Osteocyte (in vitro differentiated cells): ENCODE results near the gene MIS12. TPM values are rescaled to one million over a fixed set of nuclear protein-coding genes. Genes with fewer than 3 reads are reported as not detected.

ENCODE experiments used
- DNase-seq: peaks from one replicate; pipeline ENCODE4 v3.0.0; 2021; ENCODE audit warnings: mixed read lengths; ENCODE audit not compliant: unreplicated experiment; ENCODE audit errors: extremely low spot score
- H3K27ac Mint-ChIP-seq: one replicate; pipeline ENCODE4 v1.8.0; 2021; ENCODE audit warnings: mild to moderate bottlenecking, mixed read lengths; ENCODE audit not compliant: unreplicated experiment
- H3K27me3 Mint-ChIP-seq: one replicate; pipeline ENCODE4 v1.8.0; 2021; ENCODE audit warnings: mixed read lengths; ENCODE audit not compliant: unreplicated experiment
- H3K36me3 Mint-ChIP-seq: one replicate; pipeline ENCODE4 v1.8.0; 2021; ENCODE audit warnings: mixed read lengths; ENCODE audit not compliant: unreplicated experiment
- H3K4me1 Mint-ChIP-seq: one replicate; pipeline ENCODE4 v1.8.0; 2021; ENCODE audit warnings: mixed read lengths; ENCODE audit not compliant: unreplicated experiment
- H3K4me3 Mint-ChIP-seq: one replicate; pipeline ENCODE4 v1.8.0; 2021; ENCODE audit warnings: mild to moderate bottlenecking, moderate library complexity, mixed read lengths; ENCODE audit not compliant: unreplicated experiment
- H3K9me3 Mint-ChIP-seq: one replicate; pipeline ENCODE4 v1.8.0; 2021; ENCODE audit warnings: mixed read lengths; ENCODE audit not compliant: unreplicated experiment
- CTCF ChIP-seq: fragments of 200-600 bp; sonication (generic); IDR thresholded peaks from 2 replicates; pipeline ENCODE4 v1.5.0; 2021; ENCODE audit warnings: antibody characterized with exemption, mild to moderate bottlenecking, moderate library complexity
- total RNA-seq: library from RNA; stranded (reverse); gene quantifications from 2 replicates; pipeline ENCODE4 v1.2.1, GENCODE V29; 2021

The MIS12 gene
- total RNA-seq, 1 donor from 2014 or later, result 21.3 TPM

DNA sequence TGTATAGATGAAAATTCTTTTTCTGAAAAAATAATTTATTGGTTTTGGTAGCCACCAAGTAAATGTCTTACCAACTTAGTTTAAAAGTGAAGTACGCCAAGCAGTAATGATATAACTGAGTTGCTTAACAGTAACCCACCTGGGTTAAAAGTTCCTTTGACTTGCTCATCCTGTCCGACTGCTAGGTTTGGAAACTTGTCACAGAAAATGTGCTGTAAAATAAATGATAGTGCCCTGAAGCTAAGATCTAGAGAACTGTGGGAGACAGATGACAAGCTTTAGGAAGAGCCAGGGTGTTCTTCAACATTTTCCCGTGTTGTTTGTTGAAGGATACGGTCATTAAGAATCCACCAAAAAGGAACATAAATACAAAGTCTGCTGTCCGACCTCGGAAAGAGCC lies 5.4 kb upstream of the MIS12 start:
- Mint-ChIP-seq H3K27ac (no peak overlapping the region), H3K27me3 (no peaks in the 10 kb centered on the region), H3K36me3 (peaks cover 62% of the 10 kb centered on the region), H3K4me1 (peaks cover 18% of the 10 kb centered on the region), H3K4me3 (no peak overlapping the region), H3K9me3 (no peaks in the 10 kb centered on the region)
- DNase-seq, result no peak
- TF ChIP-seq CTCF, result no peak

GRCh38 chr17:5481451-5481850 lies 4.9 kb upstream of the MIS12 start:
- Mint-ChIP-seq H3K36me3 (peaks cover 60% of the 10 kb centered on the region), H3K9me3 (no peaks in the 10 kb centered on the region), H3K4me1 (peaks cover 18% of the 10 kb centered on the region), H3K27ac (no peak overlapping the region), H3K27me3 (no peaks in the 10 kb centered on the region), H3K4me3 (no peak overlapping the region)
- no peak for DNase-seq
- no peak for TF ChIP-seq CTCF

GRCh38 chr17:5485270-5486205 lies 828 bp upstream of the MIS12 start, which contains the start of gene DERL2:
Gene DERL2, minus strand, starts transcription at chr17:5486178. Its CDS starts 17 bp downstream, at chr17:5486161.
- Mint-ChIP-seq H3K27ac (peak within 1 kb of the TSS; percentile 99), H3K27me3 (no peaks in the 10 kb centered on the region), H3K36me3 (peaks cover 48% of the 10 kb centered on the region), H3K4me3 (peak within 1 kb of the TSS; percentile 98), H3K9me3 (no peaks in the 10 kb centered on the region), H3K4me1 (peaks cover 29% of the 10 kb centered on the region)
- no peak for DNase-seq
- TF ChIP-seq CTCF, result no peak

- Mint-ChIP-seq H3K27me3 (no peaks in the 10 kb centered on the region), H3K4me3 (no peak overlapping the region)
Measured at GRCh38 chr17:5488752-5489151, 2.4 kb downstream of the MIS12 start.

More at GRCh38 chr17:5488752-5489151, 2.4 kb downstream of the MIS12 start:
- H3K27ac Mint-ChIP-seq, result no peak overlapping the region
- no peak for TF ChIP-seq CTCF
- peaks cover 24% of the 10 kb centered on the region for H3K4me1 Mint-ChIP-seq
- peaks cover 30% of the 10 kb centered on the region for H3K36me3 Mint-ChIP-seq
- peaks cover 6% of the 10 kb centered on the region for H3K9me3 Mint-ChIP-seq
- DNase-seq, result no peak
